Peyer's patch (tissue), 4 donors: ENCODE results near the gene CCDC51. TPM values are rescaled to one million over a fixed set of nuclear protein-coding genes. Genes with fewer than 3 reads are reported as not detected.

Experiments used
- DNase-seq, 3 donors: peaks; one replicate each; pipeline ENCODE4 v3.0.0-alpha.2; 2017 to 2019
- H3K27ac ChIP-seq, 4 donors: fragments of 200-600 bp; sonication (generic); one replicate each; pipeline ENCODE4 v1.5.1; 2016 to 2019
- H3K27me3 ChIP-seq, 2 donors: fragments of 200-600 bp; sonication (generic); one replicate each; pipeline ENCODE4 v1.5.1; 2019
- H3K36me3 ChIP-seq, 3 donors: fragments of 200-600 bp; sonication (generic); one replicate each; pipeline ENCODE4 v1.5.1; 2016 to 2019
- H3K4me1 ChIP-seq, 4 donors: fragments of 200-600 bp; sonication (generic); one replicate each; pipeline ENCODE4 v1.5.1; 2016 to 2019
- H3K4me3 ChIP-seq, 4 donors: fragments of 200-600 bp; sonication (generic); 1 replicate in 3 of 4; 2 replicates in 1 of 4; pipeline ENCODE4 v1.5.1; 2016 to 2019; ENCODE audit warnings: mild to moderate bottlenecking in 1 of 4
- H3K9me3 ChIP-seq, 4 donors: fragments of 200-600 bp; sonication (generic); one replicate each; pipeline ENCODE4 v1.5.1; 2016 to 2019; ENCODE audit warnings: mild to moderate bottlenecking in 1 of 4
- POLR2A ChIP-seq, 2 donors: fragments of 450-650 bp; IDR thresholded peaks; one replicate each; pipeline ENCODE4 v1.5.1; 2017; ENCODE audit warnings: antibody characterized with exemption in 2 of 2, mild to moderate bottlenecking in 2 of 2, moderate library complexity in 2 of 2
- total RNA-seq, 4 donors: library from RNA; depleted of rRNA; stranded (reverse); fragments of >200 nt; gene quantifications; one replicate each; pipeline ENCODE4 v1.1.0, GENCODE V29; 2016
- TF ChIP-seq, protein P1 (sequence below), 6 experiments: fragments of 450-650 bp in 4 of 6; fragments of 200-600 bp in 2 of 6; sonication (generic) in 1 of 6; IDR thresholded peaks; one replicate each; pipeline ENCODE4 v1.5.1; 2017 to 2019; ENCODE audit warnings: antibody characterized with exemption in 6 of 6, mild to moderate bottlenecking in 3 of 6, moderate library complexity in 1 of 6

The CCDC51 gene
- total RNA-seq, 4 donors from 2014 or later = 7.4 to 13.1 (median 9.1) TPM

DNA sequence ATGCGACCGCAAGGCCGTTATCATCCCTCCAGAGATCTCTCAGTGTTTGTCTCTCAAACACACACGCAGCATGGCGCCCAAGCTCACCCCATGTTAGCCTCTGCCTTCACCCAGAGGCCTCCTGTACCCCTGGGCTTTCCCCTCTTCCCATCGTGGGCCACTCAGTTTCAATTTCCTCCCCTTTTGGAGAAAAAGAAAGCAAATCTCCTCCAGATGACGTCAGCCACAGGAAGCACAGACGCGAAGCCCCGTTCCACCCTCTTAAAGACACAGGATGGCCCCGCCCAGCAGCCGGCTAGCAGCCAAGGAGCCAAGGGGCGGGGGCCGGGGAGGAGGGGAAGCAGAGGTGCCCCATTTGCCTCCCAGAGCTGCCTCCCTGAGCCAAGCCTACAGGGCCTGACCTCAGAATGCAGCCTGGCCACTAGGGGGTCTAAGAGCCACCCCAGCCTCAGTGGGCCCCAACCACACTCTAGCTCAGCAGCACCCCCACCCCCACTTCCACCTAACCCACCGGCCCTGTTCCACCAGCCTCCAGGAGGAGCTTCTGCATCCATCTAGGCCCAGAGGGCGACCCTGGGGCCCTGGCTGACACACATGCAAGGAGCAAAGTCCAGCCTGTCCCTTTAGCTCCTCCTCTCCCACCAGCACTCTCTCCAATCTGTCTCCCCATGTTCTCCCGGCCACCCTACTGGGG, 33.2 kb upstream of the CCDC51 start:
- DNase-seq = peak; percentile 94 to 99 (median 98)
- Histone ChIP-seq H3K27ac (peak overlapping the region; percentile 90 to 96 (median 95)), H3K4me3 (peak overlapping the region; percentile 57 to 71 (median 60)), H3K9me3 (no peaks in the 10 kb centered on the region), H3K36me3 (peaks cover 0 to 12% (median 0%) of the 10 kb centered on the region in 3 donors), H3K4me1 (peaks cover 0 to 43% (median 28%) of the 10 kb centered on the region in 4 donors), H3K27me3 (no peaks in the 10 kb centered on the region)
- TF ChIP-seq POLR2A (IDR thresholded peaks at IDR 0.05) = peak; percentile 27 to 71
- TF ChIP-seq, protein P1, sequence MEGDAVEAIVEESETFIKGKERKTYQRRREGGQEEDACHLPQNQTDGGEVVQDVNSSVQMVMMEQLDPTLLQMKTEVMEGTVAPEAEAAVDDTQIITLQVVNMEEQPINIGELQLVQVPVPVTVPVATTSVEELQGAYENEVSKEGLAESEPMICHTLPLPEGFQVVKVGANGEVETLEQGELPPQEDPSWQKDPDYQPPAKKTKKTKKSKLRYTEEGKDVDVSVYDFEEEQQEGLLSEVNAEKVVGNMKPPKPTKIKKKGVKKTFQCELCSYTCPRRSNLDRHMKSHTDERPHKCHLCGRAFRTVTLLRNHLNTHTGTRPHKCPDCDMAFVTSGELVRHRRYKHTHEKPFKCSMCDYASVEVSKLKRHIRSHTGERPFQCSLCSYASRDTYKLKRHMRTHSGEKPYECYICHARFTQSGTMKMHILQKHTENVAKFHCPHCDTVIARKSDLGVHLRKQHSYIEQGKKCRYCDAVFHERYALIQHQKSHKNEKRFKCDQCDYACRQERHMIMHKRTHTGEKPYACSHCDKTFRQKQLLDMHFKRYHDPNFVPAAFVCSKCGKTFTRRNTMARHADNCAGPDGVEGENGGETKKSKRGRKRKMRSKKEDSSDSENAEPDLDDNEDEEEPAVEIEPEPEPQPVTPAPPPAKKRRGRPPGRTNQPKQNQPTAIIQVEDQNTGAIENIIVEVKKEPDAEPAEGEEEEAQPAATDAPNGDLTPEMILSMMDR (IDR thresholded peaks at IDR 0.05) = peak in 5 of 6 experiments; percentile 25 to 46 (median 43)

DNA sequence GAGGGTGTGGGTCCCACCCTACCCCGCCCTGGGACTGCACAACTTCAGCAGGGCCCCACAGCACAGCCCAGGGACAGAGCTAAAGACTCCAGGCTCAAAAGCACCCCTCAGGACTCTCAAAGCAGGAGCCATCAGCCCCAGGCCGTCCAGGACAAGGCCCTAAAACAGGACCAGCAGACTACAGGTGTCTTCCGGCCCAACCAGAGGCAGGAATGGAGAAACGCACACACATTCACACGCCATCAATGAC, 32.7 kb upstream of the CCDC51 start:
- peak overlapping the region; percentile 90 to 96 (median 95) for H3K27ac ChIP-seq
- H3K36me3 ChIP-seq = peaks cover 0 to 17% (median 0%) of the 10 kb centered on the region in 3 donors
- H3K4me3 ChIP-seq = peak overlapping the region; percentile 57 to 71 (median 60)
- no peak for DNase-seq
- H3K27me3 ChIP-seq = no peaks in the 10 kb centered on the region
- peaks cover 0 to 48% (median 31%) of the 10 kb centered on the region in 4 donors for H3K4me1 ChIP-seq
- no peak for TF ChIP-seq POLR2A (IDR thresholded peaks at IDR 0.05)
- TF ChIP-seq, protein P1 (IDR thresholded peaks at IDR 0.05) = no peak
- no peaks in the 10 kb centered on the region for H3K9me3 ChIP-seq

DNA sequence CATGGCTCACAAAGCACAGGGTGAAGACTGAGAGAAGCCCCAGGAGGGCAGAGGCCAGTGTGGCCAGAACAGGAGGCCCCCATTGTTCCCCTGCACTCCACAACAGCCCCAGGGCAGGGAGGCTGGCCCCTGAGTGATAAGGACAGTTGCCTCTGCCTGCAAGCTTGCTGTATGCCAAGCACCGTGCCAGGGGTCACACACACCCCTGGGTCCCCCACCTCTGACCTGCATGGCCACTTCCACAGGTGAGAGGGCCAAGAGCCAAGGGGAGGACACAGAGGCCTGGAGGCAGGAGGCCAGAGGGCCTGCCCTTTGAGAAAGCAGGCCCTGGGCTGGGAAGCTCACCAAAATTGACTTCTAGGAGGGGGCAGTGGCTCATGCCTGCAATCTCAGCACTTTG, 30.4 kb upstream of the CCDC51 start:
- no peak for DNase-seq
- peak overlapping the region in 2 of 4 donors; percentile 12 to 28 for H3K27ac ChIP-seq
- H3K36me3 ChIP-seq = peaks cover 0 to 23% (median 0%) of the 10 kb centered on the region in 3 donors
- H3K27me3 ChIP-seq = no peaks in the 10 kb centered on the region
- peaks cover 0 to 64% (median 43%) of the 10 kb centered on the region in 4 donors for H3K4me1 ChIP-seq
- no peak for TF ChIP-seq POLR2A (IDR thresholded peaks at IDR 0.05)
- TF ChIP-seq, protein P1 (IDR thresholded peaks at IDR 0.05) = no peak
- H3K4me3 ChIP-seq = no peak overlapping the region
- H3K9me3 ChIP-seq = no peaks in the 10 kb centered on the region

DNA sequence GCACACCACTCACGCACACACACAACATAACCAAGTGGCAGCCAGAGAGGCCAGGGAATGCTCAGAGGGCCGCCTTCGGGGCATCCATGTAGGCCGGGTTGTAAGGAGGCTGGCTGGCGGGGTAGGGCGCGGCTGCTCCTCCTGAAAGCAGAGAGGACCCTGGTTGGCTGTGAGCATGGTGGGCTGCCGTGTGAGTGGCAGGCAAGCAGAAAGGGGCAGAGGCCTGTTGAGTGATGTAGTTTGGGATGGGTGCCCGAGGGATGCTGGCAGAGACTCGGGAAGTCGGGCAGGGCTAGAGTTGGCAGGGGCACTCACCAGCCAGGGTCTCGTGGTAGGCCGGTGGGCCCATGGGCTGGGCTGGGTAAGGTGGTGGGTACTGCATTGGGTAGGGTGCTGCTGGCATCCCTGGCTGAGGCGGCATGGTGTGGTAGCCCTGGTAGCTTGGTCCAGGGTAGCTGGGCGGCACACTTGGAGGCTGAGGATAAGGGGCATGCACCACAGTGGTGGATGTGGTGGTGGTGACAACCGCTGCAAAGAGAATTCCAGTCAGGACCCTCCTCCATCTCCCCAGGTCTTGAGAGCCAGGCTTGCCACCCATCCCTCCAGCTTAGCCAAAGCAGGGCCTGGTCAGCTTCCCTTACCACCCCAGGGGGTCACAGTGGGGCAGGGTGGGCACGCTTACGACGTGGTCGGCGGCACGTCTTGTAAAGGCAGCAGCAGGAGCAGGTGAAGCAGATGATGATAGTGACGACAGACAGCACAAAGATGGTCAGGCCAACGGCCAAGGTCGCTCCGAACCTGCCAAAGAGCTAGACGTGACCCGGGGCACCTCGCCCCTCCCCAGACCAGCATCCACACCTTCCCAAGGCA, 29.4 kb upstream of the CCDC51 start:
- H3K4me3 ChIP-seq = no peak overlapping the region
- H3K4me1 ChIP-seq = peaks cover 0 to 70% (median 43%) of the 10 kb centered on the region in 4 donors
- TF ChIP-seq, protein P1 (IDR thresholded peaks at IDR 0.05) = no peak
- no peak for TF ChIP-seq POLR2A (IDR thresholded peaks at IDR 0.05)
- H3K27me3 ChIP-seq = no peaks in the 10 kb centered on the region
- H3K9me3 ChIP-seq = no peaks in the 10 kb centered on the region
- H3K27ac ChIP-seq = peak overlapping the region in 1 of 4 donors; percentile 100
- peaks cover 0 to 23% (median 0%) of the 10 kb centered on the region in 3 donors for H3K36me3 ChIP-seq
- peak in 1 of 3 donors; percentile 37 for DNase-seq

DNA sequence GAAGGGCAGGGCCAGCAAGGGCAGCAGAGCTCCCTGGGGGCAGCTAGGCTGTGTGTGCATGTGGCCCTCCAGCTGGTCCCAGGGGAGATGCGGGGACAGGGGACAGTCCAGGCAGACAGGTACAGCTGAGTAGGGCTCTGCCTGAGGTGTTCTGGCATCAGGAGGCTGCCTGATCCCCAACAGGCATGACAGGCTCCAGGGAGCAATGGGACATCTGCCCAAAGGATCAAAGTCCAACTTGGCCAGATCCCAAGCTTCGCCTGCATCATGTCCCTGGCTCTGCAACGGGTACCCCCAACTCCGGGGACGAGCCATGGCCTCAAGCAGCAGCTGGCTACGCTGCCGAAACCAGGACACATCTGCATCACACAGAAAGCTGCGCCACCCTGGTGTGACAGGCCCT, 28.4 kb upstream of the CCDC51 start:
- TF ChIP-seq POLR2A (IDR thresholded peaks at IDR 0.05) = peak in 1 of 2 donors; percentile 32
- TF ChIP-seq, protein P1 (IDR thresholded peaks at IDR 0.05) = no peak
- Histone ChIP-seq H3K27me3 (no peaks in the 10 kb centered on the region), H3K4me1 (peaks cover 0 to 70% (median 40%) of the 10 kb centered on the region in 4 donors), H3K9me3 (no peaks in the 10 kb centered on the region), H3K4me3 (no peak overlapping the region), H3K27ac (peak overlapping the region; percentile 93 to 100 (median 97)), H3K36me3 (peaks cover 0 to 23% (median 0%) of the 10 kb centered on the region in 3 donors)
- DNase-seq = peak in 2 of 3 donors; percentile 79 to 83
